Measurements from ENCODE around the gene MBOAT1. TPM values are rescaled to one million over a fixed set of nuclear protein-coding genes. Genes with fewer than 3 reads are reported as not detected.
"Not testable (repeated sequence)": the region's sequence is repeated elsewhere in the genome, so short reads cannot be mapped to it uniquely, and the experiment has no call there.

Gene MBOAT1
- total RNA-seq, 1 donor from 2014 or later = 3.0 TPM

GRCh38 chr6:20254295-20254694, 42.0 kb upstream of the MBOAT1 start:
- Mint-ChIP-seq H3K27me3 (peaks cover 33% of the 10 kb centered on the region), H3K36me3 (ENCODE audit: insufficient read depth) (no peaks in the 10 kb centered on the region), H3K4me3 (ENCODE audit: low read depth) (no peak overlapping the region), H3K9me3 (ENCODE audit: low read depth) (peaks cover 5% of the 10 kb centered on the region), H3K4me1 (ENCODE audit: low read depth) (peaks cover 2% of the 10 kb centered on the region), H3K27ac (no peak overlapping the region)
- DNase-seq (ENCODE audit: low spot score, unreplicated experiment) = no peak
- no peak for TF ChIP-seq CTCF (IDR thresholded peaks at IDR 0.05; ENCODE audit: unreplicated experiment)

- Mint-ChIP-seq H3K4me3 (ENCODE audit: low read depth) (no peak overlapping the region), H3K27ac (no peak overlapping the region), H3K27me3 (peaks cover 29% of the 10 kb centered on the region), H3K36me3 (ENCODE audit: insufficient read depth) (no peaks in the 10 kb centered on the region), H3K9me3 (ENCODE audit: low read depth) (peaks cover 5% of the 10 kb centered on the region), H3K4me1 (ENCODE audit: low read depth) (peaks cover 2% of the 10 kb centered on the region)
- DNase-seq (ENCODE audit: low spot score, unreplicated experiment) = no peak
- TF ChIP-seq CTCF (IDR thresholded peaks at IDR 0.05; ENCODE audit: unreplicated experiment) = no peak
Observed at GRCh38 chr6:20253021-20253420, 40.8 kb upstream of the MBOAT1 start.

GRCh38 chr6:20252311-20252710, 40.0 kb upstream of the MBOAT1 start:
- peaks cover 5% of the 10 kb centered on the region for H3K9me3 Mint-ChIP-seq (ENCODE audit: low read depth)
- H3K4me1 Mint-ChIP-seq (ENCODE audit: low read depth) = peaks cover 2% of the 10 kb centered on the region
- H3K4me3 Mint-ChIP-seq (ENCODE audit: low read depth) = no peak overlapping the region
- H3K27ac Mint-ChIP-seq = no peak overlapping the region
- no peak for TF ChIP-seq CTCF (IDR thresholded peaks at IDR 0.05; ENCODE audit: unreplicated experiment)
- peaks cover 27% of the 10 kb centered on the region for H3K27me3 Mint-ChIP-seq
- no peaks in the 10 kb centered on the region for H3K36me3 Mint-ChIP-seq (ENCODE audit: insufficient read depth)
- DNase-seq (ENCODE audit: low spot score, unreplicated experiment) = no peak

- TF ChIP-seq CTCF (IDR thresholded peaks at IDR 0.05; ENCODE audit: unreplicated experiment) = no peak
- Mint-ChIP-seq H3K36me3 (ENCODE audit: insufficient read depth) (no peaks in the 10 kb centered on the region), H3K4me1 (ENCODE audit: low read depth) (peaks cover 4% of the 10 kb centered on the region), H3K27me3 (peaks cover 27% of the 10 kb centered on the region), H3K4me3 (ENCODE audit: low read depth) (no peak overlapping the region), H3K9me3 (ENCODE audit: low read depth) (peaks cover 7% of the 10 kb centered on the region), H3K27ac (no peak overlapping the region)
- DNase-seq (ENCODE audit: low spot score, unreplicated experiment) = no peak
Observed at GRCh38 chr6:20251525-20251924, 39.3 kb upstream of the MBOAT1 start.

GRCh38 chr6:20246125-20246524, 33.9 kb upstream of the MBOAT1 start:
- peaks cover 1% of the 10 kb centered on the region for H3K36me3 Mint-ChIP-seq (ENCODE audit: insufficient read depth)
- no peak for DNase-seq (ENCODE audit: low spot score, unreplicated experiment)
- no peak for TF ChIP-seq CTCF (IDR thresholded peaks at IDR 0.05; ENCODE audit: unreplicated experiment)
- H3K27me3 Mint-ChIP-seq = peaks cover 6% of the 10 kb centered on the region
- H3K9me3 Mint-ChIP-seq (ENCODE audit: low read depth) = peaks cover 3% of the 10 kb centered on the region
- peaks cover 14% of the 10 kb centered on the region for H3K4me1 Mint-ChIP-seq (ENCODE audit: low read depth)
- H3K4me3 Mint-ChIP-seq (ENCODE audit: low read depth) = no peak overlapping the region
- no peak overlapping the region for H3K27ac Mint-ChIP-seq

- not testable (repeated sequence) for H3K4me3 Mint-ChIP-seq (ENCODE audit: low read depth); H3K27ac Mint-ChIP-seq; DNase-seq (ENCODE audit: low spot score, unreplicated experiment); H3K9me3 Mint-ChIP-seq (ENCODE audit: low read depth); H3K27me3 Mint-ChIP-seq; H3K36me3 Mint-ChIP-seq (ENCODE audit: insufficient read depth)
- H3K4me1 Mint-ChIP-seq (ENCODE audit: low read depth) = peaks cover 14% of the 10 kb centered on the region
Observed at GRCh38 chr6:20244807-20245681, 32.8 kb upstream of the MBOAT1 start.
